Epithelial cell of proximal tubule (primary cell): ENCODE measurements around the gene ESCO1. TPM values are rescaled to one million over a fixed set of nuclear protein-coding genes. Genes with fewer than 3 reads are reported as not detected.
"Not testable (repeated sequence)": the region's sequence is repeated elsewhere in the genome, so short reads cannot be mapped to it uniquely, and the experiment has no call there.

Experiments used
- DNase-seq: peaks from one replicate; pipeline ENCODE4 v3.0.0-alpha.2; 2011; ENCODE audit warnings: low read depth
- H3K4me3 ChIP-seq: 2 replicates; pipeline ENCODE4 v1.5.1; 2011; ENCODE audit warnings: low read depth, mild to moderate bottlenecking, low read length
- total RNA-seq: library from RNA; depleted of rRNA; stranded (reverse); fragments of >200 nt; gene quantifications from 2 replicates; pipeline ENCODE4 v1.2.3, GENCODE V29; 2015
- TF ChIP-seq, protein P1 (sequence below): conservative IDR thresholded peaks from 2 replicates; pipeline ENCODE4 v1.5.1; 2012; ENCODE audit warnings: low read depth, mild to moderate bottlenecking, low read length

Gene ESCO1
- total RNA-seq, 1 donor from 2014 or later = 12.3 TPM

DNA sequence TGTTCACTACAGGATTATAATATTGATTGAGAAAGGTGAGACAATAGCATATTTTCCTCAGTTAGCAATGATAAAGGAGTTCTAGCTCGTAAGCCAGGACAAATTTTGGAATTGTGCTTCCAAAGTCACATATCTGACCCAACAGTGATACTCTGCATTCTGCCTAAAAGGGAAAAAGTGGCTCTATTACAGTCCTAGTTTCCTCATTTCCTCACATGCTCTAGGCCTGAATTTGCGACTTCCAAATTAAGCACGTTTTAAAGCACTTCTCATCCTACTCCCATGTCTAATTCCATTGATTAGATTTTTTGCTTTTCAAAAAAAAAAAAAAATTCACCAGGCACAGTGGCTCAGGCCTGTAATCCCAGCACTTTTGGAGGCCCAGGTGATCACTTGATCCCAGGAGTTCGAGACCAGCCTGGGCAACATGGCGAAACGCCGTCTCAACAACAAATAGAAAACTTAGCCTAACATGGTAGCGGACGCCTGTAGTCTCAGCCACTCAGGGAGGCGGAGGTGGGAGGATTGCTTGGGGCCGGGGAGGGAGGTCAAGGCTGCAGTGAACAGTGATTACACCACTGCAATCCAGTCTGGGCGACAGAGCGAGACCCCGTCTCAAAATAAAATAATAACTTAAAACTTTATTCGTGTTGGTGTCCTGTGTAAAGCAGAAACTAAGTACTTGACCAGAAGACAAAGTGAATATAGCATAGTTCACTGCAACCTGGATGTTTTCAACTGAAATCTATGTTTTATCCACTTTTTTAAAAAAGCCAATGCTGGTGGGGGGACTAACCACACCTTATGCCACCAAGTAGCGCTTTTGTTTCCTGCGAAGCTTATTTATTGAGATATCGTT lies 1.5 kb downstream of the ESCO1 start:
- DNase-seq = no peak
- TF ChIP-seq, protein P1, sequence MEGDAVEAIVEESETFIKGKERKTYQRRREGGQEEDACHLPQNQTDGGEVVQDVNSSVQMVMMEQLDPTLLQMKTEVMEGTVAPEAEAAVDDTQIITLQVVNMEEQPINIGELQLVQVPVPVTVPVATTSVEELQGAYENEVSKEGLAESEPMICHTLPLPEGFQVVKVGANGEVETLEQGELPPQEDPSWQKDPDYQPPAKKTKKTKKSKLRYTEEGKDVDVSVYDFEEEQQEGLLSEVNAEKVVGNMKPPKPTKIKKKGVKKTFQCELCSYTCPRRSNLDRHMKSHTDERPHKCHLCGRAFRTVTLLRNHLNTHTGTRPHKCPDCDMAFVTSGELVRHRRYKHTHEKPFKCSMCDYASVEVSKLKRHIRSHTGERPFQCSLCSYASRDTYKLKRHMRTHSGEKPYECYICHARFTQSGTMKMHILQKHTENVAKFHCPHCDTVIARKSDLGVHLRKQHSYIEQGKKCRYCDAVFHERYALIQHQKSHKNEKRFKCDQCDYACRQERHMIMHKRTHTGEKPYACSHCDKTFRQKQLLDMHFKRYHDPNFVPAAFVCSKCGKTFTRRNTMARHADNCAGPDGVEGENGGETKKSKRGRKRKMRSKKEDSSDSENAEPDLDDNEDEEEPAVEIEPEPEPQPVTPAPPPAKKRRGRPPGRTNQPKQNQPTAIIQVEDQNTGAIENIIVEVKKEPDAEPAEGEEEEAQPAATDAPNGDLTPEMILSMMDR = no peak
- H3K4me3 ChIP-seq = peak overlapping the region; percentile 99

DNA sequence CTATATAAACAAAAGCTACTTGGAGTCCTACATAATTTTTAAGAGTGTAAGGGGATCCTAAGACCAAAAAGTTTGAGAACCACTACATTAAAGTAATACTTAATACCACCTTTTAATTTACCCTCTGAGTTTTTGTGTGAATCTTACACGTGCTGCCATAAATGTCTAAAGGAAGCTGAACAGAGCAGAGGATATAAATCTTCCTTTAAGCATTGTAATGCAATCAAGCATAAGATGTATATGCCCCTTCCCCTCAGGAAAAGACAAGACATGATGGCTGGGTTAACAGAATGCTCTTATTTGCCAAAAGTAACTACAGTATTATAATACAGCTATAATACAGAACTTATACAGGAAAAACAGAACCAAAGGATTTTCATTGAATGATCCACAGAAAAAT lies 2.9 kb downstream of the ESCO1 start:
- TF ChIP-seq, protein P1 = no peak
- DNase-seq = no peak
- H3K4me3 ChIP-seq = no peak overlapping the region

DNA sequence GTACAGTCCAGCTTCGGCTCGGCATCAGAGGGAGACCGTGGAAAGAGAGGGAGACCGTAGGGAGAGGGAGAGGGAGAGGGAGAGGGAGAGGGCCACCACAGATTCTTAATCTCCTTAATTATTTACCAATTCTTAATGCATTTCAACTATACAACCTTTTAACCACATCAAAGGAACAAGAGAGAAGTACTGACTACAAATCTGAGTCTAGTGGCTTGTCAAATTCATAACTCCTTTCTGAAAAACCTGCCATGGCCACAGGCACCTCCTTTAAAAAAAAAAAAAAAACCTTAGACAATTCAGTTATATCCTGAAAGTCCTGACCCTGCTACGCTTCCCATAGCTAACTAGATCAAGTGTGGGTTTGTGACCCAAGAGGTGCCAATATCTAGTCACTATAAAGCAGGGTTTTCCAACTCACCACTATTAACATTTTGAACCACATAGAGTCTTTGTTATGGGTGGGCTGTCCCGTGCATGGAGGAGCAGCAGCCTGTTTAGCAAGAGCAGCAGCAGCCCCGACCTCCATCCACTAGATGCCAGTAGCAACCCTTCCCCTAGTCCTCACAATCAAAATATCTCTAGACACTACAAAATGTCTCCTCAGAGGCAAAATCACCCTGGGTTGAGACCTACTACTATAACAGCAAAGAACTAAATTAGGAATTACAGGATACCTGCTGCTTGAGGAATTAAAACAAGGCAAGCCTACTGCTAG lies 6.8 kb downstream of the ESCO1 start:
- no peak for DNase-seq
- TF ChIP-seq, protein P1 = no peak
- H3K4me3 ChIP-seq = no peak overlapping the region

DNA sequence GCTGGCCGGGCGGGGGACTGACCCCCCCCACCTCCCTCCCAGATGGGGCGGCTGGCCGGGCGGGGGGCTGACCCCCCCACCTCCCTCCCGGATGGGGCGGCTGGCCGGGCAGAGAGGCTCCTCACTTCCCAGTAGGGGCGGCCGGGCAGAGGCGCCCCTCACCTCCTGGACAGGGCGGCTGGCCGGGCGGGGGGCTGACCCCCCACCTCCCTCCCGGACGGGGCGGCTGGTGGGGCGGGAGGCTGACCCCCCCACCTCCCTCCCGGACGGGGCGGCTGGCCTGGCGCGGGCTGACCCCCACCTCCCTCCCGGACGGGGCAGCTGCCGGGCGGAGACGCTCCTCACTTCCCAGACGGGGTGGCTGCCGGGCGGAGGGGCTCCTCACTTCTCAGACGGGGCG lies 8.1 kb downstream of the ESCO1 start:
- H3K4me3 ChIP-seq, DNase-seq: not testable (repeated sequence)

DNA sequence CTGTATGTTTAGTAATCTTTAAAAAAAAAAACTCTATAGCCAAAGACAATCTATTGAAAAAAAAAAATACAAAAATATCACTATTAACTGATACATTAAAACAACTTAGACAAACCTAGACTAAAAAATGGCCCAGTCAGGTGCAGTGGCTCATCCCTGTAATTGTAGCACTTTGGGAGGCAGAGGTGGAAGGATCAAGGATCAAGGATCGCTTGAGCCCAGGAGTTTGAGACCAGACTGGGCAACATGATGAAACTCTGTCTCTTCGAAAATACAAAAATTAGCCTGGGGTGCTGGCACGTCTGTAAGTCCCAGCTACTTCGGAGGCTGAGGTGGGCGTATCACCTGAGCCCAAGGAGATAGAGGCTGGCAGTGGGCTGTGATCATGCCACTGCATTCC lies 16.1 kb downstream of the ESCO1 start:
- TF ChIP-seq, protein P1 = no peak
- DNase-seq = no peak
- H3K4me3 ChIP-seq = no peak overlapping the region

DNA sequence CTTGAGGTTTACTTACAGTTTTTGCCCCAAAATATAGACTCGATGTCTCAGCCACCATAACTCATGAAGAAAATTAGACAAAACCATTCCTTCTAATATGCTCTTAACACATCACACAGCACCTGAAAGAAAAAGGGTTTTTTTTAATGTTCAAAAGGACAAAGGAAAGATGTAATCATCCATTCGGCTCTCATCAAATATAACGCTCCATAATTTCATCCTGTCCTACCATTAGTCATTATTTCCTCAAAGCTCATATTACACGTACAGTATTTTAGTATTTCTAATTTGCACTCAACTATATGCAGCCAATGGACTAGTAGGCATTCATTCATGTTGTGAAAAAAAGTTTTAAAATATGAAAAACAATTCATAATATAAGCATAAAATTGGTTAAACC lies 24.8 kb downstream of the ESCO1 start:
- H3K4me3 ChIP-seq = no peak overlapping the region
- TF ChIP-seq, protein P1 = no peak
- no peak for DNase-seq

DNA sequence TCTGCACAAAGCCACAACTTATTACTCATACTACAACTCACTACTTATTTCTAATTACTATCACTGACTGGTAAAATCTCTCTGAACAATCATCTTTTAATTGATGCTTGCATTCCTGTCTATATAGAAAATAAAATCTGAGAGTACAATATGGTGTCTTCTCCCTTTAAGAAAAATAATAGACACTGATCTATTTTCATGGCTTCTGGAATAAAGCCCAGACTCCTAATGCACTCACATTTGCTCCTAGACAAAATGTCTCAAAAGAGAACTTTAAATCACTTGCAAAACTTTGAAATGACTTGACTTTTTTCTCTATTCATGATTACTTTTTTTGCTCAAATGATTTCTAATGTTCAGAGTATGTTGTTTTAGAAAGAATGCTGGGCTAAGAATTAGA lies 28.7 kb downstream of the ESCO1 start:
- DNase-seq = no peak
- no peak overlapping the region for H3K4me3 ChIP-seq
- TF ChIP-seq, protein P1 = no peak
